IPS-NIHi7 (cell line): ENCODE measurements around the gene MNX1.

Experiments used
- DNase-seq: peaks from one replicate; pipeline ENCODE4 v3.0.0; 2012; ENCODE audit warnings: mixed read lengths; ENCODE audit errors: extremely low spot score

Gene MNX1

DNA sequence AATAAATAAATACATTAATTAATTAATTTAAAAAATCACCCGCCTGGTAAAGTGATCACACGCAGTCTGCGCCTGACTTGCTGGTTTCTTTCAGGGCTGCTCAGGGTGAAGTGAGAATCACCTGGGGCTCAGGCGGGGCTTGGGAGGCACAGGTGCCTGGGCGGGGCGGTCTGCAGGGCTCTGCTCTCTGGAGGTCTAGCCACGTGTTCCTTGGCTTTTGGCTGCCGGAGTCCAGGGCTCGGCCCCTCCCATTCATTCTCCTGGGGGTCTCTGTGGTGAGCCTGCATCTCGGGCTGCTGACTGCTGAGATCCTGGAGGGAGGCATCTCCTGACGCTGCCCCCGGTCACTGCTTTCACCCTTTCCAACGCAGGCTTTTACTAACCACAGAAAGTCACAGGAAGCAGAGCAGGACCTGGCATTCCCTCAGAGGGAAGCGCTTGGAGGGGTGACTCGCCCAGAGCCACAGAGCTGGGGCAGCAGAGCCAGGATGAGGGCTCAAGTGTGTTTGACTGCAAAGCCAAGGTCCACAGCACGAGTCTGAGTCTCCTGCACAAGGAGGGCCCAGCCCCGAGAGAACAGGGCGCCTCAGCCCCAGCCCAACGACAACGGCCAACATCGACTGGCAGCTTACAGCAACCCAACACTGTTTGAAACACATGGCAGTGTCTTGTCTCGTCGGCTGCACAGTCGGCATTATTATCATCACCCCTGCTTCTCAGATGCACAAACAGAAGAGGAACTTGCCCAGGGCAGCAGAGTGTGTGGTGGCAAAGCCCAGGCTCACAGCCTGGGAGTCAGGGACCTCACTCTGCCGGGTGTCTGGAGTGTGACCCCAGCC lies 22.4 kb upstream of the MNX1 start:
- DNase-seq = no peak

DNA sequence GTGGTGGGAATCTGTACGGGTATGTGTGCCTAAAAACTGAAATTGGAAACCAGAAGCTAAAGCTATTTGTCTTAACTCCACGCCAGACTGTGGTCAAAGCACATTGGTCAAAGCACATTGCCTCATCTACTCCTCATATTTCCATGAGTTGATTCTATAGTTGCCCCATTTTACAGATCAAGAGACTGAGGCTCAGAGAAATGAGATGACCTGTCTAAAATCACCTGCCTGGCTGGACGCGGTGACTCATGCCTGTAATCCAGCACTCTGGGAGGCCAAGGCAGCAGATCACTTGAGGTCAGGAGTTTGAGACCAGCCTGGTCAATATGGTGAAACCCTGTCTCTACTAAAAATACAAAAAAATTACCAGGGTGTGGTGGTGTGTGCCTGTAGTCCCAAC lies 21.7 kb upstream of the MNX1 start:
- no peak for DNase-seq

DNA sequence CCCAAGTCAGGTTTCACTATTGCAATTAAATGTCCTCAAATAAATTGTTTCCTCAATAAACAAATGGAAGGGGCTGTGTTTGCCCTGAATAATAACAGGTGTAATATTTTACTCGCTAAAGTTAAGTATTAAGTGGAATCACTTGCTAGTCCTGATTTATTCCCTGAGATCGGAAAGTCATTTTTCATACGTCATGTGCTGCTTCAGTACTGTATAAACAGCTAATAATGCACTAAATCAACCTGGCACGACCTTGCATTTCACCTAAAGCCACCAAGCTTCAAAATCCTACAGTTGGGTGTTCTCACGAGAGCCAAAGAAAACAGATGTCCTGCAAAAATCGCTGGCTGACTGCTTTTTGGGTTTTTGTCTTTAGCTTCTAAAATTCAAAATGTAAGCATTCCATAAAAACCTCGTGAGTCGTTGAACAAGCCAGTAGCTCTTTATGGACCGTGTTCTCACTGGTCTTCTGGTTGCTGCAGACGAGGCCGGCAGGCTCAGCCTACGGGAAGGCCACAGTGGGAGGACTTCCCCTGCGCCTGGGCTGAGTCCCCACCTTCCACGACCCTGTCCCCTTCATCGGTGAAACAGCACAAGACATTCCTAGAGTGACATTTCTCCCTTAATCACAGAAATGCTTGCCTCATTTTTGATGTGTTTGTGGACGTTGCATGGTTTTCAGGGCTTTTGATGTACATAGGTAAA lies 17.9 kb upstream of the MNX1 start:
- no peak for DNase-seq

DNA sequence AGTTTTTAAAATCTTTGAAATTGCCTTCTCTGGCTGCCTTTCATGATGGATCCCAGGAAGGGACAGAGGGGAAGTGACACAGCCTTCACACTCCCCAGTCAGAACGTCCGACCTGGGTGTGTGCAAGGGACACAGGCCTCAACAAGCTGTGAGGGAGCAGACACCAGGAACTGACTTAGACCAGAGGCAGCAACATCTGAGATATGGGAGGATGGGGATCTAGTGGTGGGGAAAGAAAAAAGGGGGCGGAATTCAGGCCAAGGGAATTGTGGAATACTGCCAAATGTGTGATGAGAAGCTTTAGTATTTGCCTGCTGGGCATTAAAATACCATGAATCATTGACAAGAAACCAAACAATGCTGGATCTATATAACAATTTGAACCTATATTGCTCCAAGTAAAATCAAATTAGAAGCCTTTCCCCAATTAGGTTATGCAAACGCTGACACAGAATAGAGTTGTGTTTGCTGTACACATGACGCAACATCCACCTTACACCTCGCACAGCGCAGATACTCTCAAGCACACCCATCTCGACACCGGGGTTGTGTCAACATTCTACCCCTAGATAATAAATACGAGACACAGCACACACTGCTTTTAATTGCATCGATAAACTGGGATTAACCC lies 17.2 kb upstream of the MNX1 start:
- DNase-seq = no peak

DNA sequence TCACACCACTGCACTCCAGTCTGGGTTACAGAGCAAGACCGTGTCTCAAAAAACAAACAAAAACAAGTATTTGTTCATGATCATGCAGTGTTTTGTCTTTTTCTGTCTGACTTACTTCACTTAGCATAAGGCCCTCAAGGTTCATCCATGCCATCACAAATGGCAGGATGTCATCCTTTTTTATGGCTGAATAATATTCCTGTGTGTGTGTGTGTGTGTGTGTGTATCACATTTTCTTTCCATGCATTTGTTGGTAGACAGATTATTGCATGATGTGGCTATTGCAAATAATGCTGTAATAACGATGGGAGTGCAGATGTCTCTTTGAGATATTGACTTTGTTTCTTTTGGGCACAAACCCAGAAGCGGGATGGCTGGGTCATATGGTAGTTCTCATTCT lies 14.3 kb upstream of the MNX1 start:
- no peak for DNase-seq

DNA sequence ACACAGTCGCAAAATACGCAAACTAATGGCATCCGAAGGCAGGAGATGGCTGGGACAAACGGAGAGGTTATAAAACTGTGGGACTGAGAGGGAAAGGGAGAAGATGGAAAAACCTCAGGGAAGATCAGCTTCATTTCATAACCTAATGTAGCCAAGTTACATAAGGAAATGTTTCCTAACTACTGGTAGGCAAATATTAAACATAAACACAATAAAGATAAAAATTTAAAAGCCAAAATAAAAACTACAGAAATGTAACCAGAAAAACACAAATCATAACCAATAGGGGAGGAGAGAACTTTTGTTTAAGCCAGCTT lies 13.1 kb upstream of the MNX1 start:
- no peak for DNase-seq

DNA sequence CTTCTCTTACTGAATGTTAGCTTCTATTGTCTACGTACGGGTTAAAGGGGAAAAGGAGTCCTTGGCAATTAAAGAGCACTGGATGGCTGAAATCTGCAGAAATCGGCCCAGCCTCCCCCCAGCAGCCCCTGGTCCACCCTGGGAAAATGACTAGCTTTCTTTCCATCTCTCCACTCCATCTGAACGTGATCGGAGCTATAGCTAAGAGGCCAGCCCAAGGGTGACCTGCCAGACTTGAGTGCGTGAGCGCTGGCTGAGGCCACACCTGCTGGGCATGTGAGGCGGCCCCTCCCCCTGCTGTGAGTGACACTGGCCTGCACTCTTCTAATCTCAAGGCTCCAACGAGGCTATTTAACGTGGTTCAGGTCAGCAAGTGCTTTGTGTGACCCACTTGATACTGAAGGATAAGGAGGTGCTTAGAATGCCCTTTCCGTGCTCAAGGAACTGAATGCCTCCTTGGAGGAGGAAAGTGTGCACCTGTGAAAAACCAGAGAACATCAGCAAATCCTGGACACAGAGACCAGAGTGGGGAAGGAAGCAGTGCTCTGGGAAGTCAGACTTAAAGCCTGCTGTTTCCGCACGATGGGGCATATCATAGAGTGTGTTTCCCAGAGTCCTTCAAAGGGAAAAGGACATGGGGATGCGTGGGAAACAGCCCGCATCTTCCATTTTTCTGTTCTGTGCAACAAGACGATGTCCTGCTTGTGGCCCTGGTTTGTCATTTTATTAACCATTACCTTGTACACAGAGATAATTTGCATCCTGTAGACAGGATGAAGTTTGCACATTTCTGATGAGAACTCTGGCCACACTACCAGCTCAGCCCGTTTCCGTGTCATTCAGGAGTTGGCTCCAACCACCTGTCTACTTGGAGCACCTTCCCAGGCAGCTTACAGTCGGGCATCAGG lies 12.5 kb upstream of the MNX1 start:
- DNase-seq = no peak

DNA sequence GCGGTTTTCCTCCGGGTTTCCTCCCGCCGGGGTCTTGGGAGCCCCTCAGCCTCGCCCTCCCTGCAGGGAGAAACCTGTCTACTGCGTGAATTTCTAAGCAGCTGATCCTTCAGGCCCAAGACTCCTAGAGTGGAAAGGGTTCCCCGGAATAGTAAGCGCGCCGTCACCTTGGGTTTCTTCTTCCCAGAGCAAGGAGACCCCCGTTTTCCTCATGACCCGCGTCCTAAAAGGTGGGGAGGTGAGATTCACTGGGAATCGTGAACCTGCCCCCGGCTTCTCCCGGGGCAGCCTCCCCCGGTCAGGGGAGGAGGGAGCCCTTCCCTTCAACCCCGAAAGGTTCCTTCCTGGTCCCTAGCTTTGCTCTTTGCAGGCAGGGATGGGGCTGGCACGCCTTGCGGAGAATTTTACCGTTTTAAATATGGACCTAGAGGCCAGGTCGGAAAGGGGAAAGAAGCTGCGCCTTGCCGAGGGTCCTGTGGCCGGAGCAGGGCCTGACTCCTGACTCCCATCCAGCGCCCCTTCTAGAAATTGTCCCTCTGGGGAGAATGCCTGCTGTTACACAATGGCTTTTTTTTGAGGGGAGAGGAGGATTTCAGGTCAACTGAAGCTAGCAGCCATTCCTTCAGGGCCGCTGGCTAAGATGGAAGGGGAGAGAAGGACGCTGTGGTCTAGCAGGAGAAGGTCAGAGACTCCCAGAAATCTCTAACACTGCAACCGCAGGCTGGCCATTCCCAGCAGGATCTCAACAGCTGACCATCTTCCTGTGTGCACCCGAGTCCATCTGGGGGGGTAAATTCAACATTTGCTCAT lies 11.6 kb upstream of the MNX1 start:
- DNase-seq = no peak

DNA sequence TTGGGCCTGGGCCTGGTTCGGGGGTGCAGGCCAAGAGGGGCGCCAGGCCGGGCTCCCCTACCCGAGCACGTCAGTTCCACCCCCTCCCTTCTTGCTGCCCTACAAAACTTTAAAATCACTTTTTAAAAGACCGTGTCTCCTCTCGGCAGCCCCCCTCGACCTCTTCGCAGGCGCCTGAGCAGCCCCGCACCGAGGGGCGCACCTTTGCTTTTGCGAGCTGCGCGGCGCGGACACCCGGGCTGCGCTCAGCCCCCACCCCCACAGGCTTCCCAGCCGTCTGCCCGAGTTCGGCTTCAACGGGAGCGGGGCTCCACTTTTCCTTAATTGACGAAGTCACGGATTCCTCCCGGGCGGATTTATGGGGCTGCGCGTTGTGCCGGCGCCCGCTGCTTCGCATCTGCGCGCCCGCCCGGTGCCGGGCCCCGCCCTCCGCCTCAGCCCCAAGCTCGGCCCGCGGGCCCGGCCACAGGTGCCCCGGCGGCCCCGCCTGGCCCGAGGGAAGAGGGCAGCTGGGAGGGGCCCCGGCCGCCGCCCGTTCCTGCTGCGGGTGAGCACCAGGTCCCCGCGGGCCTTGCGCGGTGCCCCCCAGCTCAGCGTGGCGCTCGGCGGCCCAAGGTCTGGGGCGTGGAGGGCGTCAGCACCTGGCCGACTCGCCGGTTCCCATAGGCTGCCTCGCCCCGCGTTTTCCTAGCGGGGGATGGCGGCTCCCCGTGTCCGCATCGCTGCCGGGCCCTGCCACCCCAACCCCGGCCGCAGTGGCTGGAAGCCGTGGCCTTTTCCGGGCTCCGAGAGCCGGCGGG lies 10.8 kb upstream of the MNX1 start:
- peak; percentile 45 for DNase-seq

DNA sequence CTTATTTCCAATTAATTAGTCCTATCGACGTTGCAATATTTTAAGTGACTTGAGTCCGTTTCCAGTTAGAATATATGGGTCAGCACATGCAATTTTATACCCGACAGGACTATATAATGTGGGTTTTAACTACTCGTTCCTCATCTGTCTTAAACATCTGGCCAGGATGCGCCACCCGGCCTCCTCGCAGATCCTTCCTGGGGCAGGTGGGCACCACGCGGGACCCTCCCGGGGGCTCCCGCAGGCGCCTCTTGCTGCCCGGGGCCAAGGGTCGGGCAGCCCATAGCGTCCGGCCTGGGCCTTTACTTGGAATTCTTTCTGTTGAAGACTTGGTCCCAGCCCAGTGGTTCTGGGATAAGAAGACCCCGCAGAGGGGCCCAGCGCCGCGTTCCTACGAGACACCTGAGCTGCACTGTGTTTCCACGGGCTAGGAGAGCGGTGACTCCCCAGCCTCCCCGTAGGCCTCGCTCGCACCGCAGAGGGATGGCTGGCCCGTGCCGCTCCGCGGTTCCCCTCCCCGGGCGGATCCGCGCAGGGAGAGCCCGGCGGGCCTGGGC lies 10.1 kb upstream of the MNX1 start:
- DNase-seq = peak; percentile 7

DNA sequence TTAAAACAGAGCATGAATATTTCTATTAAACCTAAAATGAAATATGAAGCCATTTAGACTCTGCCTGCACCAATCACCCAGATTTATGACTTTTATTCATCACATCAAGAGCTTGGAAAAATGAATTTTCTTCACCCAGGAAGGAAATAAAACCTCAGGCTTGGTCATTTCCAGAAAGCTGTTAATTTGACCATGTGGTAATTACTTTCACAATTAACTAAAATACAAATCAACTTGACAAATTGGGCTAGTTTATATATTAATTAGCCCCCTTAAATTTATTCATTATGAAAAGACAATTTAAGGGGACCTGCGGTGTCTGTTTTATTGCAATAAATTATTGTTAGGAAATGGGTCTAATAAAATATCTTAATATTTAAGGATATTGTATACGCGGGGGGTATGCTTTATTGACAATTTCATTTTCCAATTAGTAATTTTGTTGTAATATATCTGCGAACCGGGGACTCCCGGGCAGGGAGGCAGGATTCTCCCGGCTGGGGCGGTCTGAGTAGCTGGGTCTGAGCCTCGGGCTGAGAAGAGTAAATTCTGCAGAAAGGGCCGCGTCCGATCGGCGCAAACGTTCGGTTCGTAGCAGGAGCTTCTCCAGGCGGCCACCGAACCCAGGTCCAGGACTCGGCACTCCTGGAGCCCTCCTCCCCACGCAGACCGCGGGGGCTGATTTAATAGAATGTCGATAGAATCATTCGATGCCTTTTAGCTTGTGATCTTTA lies 9.4 kb upstream of the MNX1 start:
- DNase-seq = peak; percentile 8

DNA sequence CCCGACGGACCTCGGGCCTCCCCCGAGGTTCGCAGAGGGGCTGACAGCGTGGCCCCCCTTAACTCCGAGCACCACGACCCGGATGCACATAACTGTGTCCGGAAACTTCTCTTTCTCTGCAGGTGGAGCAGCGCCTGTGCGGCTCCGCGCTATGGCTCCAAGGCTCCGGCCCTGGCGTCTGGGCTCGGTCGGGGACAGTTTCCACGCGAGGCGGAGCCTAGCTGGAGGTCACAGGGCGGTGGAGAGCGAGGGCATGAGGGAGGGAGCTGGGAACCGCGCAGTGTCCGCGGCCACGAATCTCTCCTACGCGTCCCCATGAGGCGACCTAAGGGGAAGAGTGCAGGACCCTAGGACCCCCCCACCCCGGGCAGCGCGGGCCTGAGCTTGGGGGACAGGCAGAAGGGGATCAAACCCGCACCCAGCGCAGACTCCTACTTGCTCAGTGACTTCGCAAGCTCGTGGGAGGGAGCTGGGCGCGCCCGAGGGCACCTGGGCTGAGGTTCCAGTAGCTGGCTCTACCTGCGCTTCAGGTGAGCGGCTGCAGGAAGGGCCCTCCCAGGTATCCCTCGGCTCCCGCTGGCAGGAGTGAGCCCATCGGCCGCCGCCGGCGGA lies 8.6 kb upstream of the MNX1 start:
- DNase-seq = peak; percentile 58

DNA sequence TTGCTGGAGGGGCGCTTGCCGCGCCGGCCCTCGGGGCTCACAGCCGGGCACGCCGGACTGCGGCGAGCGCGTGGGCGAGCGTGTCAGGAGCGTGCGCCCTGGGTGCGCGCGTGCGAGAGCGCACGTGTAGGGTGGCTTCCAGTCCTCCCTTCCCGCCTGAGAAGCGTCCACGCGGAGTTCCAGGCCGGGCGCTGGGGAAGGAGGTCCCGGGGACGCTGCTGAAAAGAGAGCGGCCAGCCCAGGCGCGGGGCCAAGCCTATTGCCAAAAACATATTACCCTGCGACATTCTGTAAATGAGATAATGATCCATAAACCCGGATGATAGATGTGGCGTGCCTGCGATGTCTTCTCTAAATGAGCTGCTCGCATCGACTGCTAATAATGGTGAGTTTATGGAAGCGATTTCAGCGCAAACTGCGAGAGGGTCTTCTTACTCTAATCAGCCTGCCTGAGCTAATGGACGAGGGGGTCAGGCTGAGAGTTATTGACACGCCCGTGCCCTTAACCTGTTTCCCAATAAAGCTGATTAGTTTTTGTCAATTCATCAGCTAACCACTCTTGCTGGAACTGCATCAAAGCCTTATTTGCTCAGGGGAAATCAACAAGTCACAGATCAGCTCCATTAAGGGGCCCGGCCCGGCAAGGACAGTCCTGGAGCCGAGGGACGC lies 8.0 kb upstream of the MNX1 start:
- peak; percentile 5 for DNase-seq

DNA sequence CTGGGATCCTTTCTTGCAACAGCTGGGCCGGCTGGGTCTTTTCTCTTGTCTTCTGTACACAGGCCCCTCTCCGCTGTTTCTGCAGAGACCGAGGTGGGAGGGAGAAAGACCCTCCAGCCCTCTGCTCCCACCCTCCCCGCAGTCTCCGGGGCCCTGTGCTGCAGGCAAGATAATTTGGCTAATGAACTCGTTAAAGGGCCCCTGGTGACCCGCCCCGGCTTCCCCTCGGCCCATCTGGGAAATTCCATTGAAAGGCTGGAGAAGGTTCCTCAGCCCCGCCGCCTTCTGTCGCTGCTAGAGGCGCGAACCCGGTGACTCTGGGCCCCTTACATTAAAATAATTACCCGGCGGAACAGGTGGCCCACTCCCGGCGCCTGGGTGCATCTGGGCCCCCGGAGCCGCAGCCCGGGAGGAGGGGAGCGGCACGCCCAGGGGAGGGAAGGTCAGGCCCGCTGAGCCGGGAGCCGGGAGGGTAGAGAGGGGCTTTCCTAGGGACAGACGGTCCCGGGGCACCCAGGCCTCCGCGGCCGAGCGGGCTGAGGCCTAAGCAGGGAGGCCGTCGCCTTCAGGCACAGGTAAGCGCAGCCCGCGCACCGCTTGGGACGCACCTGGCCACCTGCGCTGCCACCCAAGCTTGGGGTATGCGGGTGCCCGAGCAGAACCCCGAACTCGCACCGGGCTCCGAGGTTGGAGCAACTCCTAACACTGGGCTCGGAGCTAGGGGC lies 7.3 kb upstream of the MNX1 start:
- peak; percentile 21 for DNase-seq

DNA sequence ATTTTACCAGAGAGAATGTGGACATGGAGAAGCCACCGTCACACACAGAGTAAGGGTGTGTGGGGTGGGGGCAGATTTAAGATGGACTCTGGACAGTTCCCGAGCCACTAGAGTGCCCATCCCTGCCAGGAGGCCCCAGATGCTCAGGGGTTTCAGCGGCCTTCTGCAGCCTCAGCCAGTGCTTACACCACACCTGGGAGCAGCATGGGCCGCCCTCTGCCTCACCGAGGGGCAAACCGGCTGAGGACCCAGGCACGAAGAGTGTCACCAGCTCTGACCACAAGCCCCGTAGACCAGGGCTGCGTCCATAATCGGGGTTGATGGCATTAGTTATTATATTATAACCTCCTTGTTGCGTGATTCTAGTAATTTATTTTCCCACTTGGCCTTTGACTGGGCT lies 6.7 kb upstream of the MNX1 start:
- peak; percentile 9 for DNase-seq

DNA sequence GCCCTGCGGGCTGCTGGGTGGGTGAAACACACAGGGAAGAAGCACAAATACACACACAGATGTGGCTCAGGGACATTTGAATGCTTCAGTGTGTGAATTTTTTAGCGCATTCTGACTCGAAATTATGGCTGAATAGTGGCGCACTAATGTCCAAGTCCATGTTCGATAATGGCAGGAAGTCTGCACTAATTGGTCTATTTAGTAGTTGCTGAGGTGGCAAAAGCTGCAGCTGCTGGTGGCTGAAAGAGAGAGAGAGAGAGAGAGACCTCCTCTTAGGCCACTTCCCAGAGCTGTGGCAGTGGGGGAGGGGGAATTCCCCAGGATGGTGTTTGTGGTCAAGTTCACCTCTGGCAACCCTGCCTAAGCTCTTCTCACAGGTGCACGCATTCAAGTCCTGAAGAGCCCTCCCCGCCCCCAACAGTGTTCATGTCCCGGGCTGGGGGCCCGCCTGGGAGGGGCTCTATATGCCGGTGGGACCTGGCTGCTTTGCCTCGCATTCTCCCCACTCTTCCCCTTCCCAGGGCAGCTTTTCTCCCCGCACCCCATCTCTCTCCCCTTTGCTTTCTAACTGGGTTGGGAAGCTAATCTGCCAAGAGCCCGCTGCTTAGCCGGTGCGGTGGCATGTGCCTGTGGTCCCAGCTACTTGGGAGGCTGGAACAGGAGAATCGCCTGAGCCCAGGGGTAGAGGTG lies 6.0 kb upstream of the MNX1 start:
- DNase-seq = no peak

DNA sequence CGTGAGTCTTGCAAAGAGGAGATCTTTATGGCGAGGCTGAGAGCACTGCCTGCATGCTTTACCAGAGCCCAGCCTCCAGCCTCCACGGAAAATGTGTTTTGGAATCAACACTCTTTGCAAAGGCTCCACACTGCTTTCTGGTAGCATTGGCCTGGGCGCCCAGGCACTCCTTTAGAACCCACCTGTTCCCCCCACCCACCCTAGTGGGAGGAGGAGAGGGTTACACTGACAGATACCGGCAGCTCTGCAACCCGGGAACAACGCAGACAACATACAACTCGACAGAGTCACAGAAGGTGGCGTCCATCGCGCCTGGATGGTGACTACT lies 5.5 kb upstream of the MNX1 start:
- no peak for DNase-seq
